Effector memory CD4-positive, alpha-beta T cell (primary cell): ENCODE data around the gene MEGF8.

ENCODE experiments used
- DNase-seq, 3 donors: peaks; one replicate each; pipeline ENCODE4 v3.0.0-alpha.2; 2020
- H3K27ac ChIP-seq: 2 replicates; pipeline ENCODE4 v1.7.0; 2013; ENCODE audit warnings: mild to moderate bottlenecking, low read length, moderate library complexity; ENCODE audit not compliant: insufficient read depth, poor library complexity, severe bottlenecking
- H3K27me3 ChIP-seq: replicated peaks from 2 replicates; pipeline ENCODE4 v1.7.0; 2013; ENCODE audit warnings: mild to moderate bottlenecking, low read length; ENCODE audit not compliant: insufficient read depth, control insufficient read depth, poor library complexity, severe bottlenecking
- H3K36me3 ChIP-seq: 2 replicates; pipeline ENCODE4 v1.7.0; 2013; ENCODE audit warnings: mild to moderate bottlenecking, low read length, moderate library complexity; ENCODE audit not compliant: control insufficient read depth, insufficient read depth
- H3K4me1 ChIP-seq: 2 replicates; pipeline ENCODE4 v1.7.0; 2013; ENCODE audit warnings: low read length, mild to moderate bottlenecking; ENCODE audit not compliant: control insufficient read depth, insufficient read depth, poor library complexity, severe bottlenecking
- H3K4me3 ChIP-seq: 2 replicates; pipeline ENCODE4 v1.7.0; 2013; ENCODE audit warnings: low read length, low read depth, mild to moderate bottlenecking; ENCODE audit not compliant: insufficient read depth, poor library complexity, severe bottlenecking
- H3K9me3 ChIP-seq: 2 replicates; pipeline ENCODE4 v1.7.0; 2013; ENCODE audit warnings: mild to moderate bottlenecking, low read length, moderate library complexity; ENCODE audit not compliant: control insufficient read depth
- total RNA-seq, 3 donors: gene quantifications; one replicate each; lab custom pipeline; 2026; lab: John Stamatoyannopoulos, UW

The MEGF8 gene, protein sequence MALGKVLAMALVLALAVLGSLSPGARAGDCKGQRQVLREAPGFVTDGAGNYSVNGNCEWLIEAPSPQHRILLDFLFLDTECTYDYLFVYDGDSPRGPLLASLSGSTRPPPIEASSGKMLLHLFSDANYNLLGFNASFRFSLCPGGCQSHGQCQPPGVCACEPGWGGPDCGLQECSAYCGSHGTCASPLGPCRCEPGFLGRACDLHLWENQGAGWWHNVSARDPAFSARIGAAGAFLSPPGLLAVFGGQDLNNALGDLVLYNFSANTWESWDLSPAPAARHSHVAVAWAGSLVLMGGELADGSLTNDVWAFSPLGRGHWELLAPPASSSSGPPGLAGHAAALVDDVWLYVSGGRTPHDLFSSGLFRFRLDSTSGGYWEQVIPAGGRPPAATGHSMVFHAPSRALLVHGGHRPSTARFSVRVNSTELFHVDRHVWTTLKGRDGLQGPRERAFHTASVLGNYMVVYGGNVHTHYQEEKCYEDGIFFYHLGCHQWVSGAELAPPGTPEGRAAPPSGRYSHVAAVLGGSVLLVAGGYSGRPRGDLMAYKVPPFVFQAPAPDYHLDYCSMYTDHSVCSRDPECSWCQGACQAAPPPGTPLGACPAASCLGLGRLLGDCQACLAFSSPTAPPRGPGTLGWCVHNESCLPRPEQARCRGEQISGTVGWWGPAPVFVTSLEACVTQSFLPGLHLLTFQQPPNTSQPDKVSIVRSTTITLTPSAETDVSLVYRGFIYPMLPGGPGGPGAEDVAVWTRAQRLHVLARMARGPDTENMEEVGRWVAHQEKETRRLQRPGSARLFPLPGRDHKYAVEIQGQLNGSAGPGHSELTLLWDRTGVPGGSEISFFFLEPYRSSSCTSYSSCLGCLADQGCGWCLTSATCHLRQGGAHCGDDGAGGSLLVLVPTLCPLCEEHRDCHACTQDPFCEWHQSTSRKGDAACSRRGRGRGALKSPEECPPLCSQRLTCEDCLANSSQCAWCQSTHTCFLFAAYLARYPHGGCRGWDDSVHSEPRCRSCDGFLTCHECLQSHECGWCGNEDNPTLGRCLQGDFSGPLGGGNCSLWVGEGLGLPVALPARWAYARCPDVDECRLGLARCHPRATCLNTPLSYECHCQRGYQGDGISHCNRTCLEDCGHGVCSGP (N-terminal part only)
- 20.4 to 27.5 (median 25.4) reads per million in 3 donors for total RNA-seq

DNA sequence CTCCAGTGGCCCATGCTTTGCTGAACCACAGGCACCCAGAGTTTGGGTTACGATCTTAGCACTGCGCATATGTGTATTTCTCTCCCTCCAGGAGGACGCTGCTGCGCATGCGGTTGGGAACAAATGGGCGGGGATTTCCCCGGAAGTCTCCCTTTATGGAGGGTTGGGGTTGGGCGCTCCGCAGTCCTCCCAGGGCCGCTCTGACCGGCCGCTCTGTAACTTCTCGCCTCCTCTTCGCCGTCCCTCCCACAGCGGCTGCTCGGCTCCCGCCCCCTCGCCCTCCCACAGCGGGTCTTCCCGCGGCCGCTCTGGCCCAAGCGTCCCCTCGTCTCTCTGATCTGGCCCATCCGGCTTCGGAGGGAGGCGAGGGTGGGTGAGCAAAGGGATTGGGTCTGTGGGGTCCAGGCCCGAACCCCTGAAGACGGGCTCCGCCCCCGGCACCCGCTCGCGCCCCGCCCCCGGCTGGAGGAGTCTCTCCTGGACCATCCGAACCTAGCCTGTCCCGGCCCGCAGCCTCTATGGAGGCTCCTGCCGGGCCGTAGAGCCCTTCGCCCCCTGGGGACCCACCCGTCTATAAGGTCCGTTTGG is at the start of gene MEGF8:
Gene MEGF8, plus strand, starts transcription at position 328 of the 588 bp plus-strand sequence. CDS start 609 bp downstream, outside the sequence.
- Histone ChIP-seq H3K4me1 (peaks cover 15% of the 10 kb centered on the region), H3K4me3 (peak within 1 kb of the TSS; percentile 74)

DNA sequence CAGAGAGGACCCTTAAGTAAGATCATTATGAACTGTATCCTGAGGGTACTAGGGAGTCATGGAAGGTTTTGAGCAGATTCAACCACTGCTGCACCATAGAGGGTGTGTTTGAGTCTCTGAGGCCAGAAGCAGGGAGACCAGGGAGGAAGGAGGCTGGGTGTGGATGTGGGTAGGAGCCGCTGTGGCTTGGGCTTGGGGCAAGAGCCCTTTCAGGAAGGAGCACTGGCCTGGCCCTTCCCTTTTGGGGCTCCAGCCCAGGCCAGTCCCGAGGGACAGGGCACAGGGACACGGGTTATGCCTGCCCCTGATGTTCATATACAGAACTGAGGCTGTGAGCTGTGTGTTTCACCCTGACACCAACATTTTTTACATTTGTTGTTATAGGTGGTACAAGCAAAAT is 49.2 kb upstream of the MEGF8 start:
- no peak for DNase-seq
- peaks cover 32% of the 10 kb centered on the region for H3K36me3 ChIP-seq
- peaks cover 23% of the 10 kb centered on the region for H3K4me1 ChIP-seq
- no peaks in the 10 kb centered on the region for H3K9me3 ChIP-seq
- H3K27me3 ChIP-seq = no peaks in the 10 kb centered on the region
- H3K27ac ChIP-seq = no peak overlapping the region
- no peak overlapping the region for H3K4me3 ChIP-seq

More for the DNA sequence above, at the start of gene MEGF8:
- Histone ChIP-seq H3K9me3 (no peaks in the 10 kb centered on the region), H3K36me3 (no peaks in the 10 kb centered on the region), H3K27ac (peak within 1 kb of the TSS; percentile 71), H3K27me3 (peaks cover 10% of the 10 kb centered on the region)
- peak; percentile 96 to 97 (median 97) for DNase-seq

DNA sequence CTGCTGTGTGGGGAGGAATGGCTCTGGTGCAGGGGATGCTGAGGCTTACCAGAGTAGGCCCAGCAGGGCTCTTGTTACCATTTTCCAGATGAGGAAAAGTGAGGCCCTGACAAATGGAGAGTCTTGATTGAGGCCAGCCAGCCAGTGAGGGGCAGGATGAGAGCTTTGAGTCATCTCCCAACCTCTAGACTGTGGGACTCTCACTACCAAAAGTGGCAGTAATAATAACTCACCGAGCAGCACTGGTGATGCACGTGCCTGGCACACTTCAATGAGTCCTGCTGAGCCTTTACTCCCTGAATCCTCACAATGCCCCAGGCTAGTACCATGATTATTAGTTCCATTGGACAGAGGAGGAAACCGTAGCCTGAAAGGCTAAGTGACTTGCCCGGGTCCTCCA is 48.6 kb upstream of the MEGF8 start:
- H3K36me3 ChIP-seq = peaks cover 31% of the 10 kb centered on the region
- H3K4me1 ChIP-seq = peaks cover 27% of the 10 kb centered on the region

DNA sequence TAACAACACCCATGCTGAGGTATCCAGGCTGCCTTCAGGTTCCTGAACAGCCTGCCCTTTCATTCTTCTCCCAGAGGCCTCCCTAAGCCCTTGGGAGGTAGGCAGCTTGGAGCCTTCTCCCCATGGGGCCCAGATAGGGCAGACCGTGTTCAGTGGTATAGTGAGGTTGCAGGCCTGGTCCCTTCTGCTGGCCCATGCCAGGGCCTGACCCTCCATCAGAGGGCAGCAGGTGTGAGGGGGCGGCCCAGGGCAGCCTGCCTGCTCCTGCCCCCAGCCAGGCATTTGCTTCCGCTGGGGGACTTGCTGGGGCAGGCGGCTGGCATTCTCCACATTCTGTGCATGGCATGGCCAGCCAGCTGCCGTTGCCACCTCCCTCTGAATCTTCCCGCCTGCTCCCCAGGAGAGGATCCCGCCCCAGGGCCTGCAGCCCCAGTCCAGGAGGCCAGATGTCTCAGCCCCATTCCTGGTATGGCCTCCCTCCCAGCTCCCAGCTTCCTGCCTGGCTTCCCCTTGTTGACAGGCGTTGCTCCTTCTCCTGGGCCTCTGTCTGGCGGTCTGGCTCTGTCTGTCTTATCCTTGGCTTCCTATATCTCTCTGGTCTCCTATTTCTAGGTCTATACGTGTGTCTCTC is 47.5 kb upstream of the MEGF8 start:
- Histone ChIP-seq H3K4me1 (peaks cover 38% of the 10 kb centered on the region), H3K27me3 (no peaks in the 10 kb centered on the region), H3K36me3 (peaks cover 20% of the 10 kb centered on the region), H3K27ac (peak overlapping the region; percentile 1), H3K9me3 (no peaks in the 10 kb centered on the region), H3K4me3 (no peak overlapping the region)
- DNase-seq = no peak

More for the DNA sequence above, 48.6 kb upstream of the MEGF8 start:
- Histone ChIP-seq H3K9me3 (no peaks in the 10 kb centered on the region), H3K27me3 (no peaks in the 10 kb centered on the region), H3K4me3 (no peak overlapping the region), H3K27ac (no peak overlapping the region)
- no peak for DNase-seq

DNA sequence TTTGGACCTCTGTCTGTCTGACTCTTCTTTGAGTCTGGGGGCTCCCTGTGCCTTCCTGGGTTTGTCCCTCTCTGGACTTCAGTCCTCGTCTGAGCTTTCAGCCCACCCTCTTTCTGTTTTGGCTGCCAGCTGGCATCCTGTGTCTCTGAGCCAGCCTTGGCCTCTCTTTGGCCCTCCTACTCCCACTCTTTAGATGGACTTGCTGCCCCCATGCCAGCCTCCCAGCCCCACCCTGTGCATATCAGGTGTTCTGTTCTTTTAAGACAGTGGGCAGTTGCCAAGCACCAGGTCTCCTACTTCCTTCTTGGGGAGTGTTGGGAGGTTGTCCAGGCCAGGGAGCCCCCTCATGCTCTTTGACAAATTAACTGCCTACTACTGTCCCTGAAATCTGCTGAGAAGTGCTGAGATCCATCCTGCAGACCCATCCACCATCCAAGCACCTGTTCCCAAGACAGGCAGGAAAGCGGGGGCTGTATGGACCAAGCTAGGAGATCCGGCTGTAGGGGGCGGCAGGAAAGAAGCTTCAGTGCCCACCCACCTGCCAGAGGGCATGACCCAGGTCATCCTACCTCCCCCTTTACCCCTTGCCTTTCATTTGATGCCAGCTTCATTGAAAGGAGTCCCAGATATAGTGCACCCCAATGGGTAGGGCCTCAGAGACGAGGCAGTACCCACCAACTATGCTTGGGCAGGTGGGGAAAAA is 46.8 kb upstream of the MEGF8 start:
- Histone ChIP-seq H3K27ac (no peak overlapping the region), H3K4me1 (peaks cover 42% of the 10 kb centered on the region), H3K4me3 (no peak overlapping the region), H3K36me3 (peaks cover 13% of the 10 kb centered on the region), H3K27me3 (no peaks in the 10 kb centered on the region), H3K9me3 (no peaks in the 10 kb centered on the region)
- no peak for DNase-seq

DNA sequence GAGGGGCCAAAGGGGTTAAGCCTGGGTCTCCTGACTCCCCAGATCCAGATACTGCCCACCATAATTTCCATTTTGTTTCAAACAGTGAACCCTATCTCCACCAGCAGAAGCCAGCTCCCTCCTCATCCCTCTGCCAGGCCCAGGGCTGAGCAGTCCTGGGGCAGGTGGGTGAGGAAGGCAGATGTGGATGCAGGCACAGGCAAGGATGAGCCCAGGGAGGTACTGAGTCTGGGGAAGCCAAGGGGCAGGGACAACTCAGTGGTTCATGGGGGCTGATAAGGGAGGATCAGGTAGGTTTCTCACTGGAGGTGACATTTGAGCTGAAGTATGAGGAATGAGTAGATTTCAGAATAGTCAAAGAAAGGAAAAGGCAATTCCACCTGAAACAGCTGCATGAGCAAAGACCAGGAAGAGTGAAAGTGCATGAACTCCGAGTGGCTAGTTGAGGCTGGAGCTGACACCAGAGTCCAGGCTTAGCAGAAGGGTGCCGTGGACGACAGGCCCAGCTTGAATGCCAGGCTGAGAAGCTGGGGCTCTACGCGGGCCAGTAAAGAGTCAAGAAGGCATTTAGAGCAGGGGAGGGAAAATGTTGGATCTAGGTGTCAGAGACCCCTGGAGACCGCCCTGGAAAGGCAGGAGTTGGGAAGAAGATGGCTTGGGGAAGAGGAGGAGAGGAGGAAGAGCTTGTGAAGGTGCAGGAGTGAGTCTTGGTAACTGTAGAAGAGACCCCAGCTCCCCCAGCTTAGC is 46.1 kb upstream of the MEGF8 start:
- Histone ChIP-seq H3K4me1 (peaks cover 42% of the 10 kb centered on the region), H3K4me3 (peak overlapping the region; percentile 85), H3K36me3 (peaks cover 6% of the 10 kb centered on the region), H3K9me3 (no peaks in the 10 kb centered on the region), H3K27me3 (no peaks in the 10 kb centered on the region), H3K27ac (peak overlapping the region; percentile 75)
- DNase-seq = no peak

DNA sequence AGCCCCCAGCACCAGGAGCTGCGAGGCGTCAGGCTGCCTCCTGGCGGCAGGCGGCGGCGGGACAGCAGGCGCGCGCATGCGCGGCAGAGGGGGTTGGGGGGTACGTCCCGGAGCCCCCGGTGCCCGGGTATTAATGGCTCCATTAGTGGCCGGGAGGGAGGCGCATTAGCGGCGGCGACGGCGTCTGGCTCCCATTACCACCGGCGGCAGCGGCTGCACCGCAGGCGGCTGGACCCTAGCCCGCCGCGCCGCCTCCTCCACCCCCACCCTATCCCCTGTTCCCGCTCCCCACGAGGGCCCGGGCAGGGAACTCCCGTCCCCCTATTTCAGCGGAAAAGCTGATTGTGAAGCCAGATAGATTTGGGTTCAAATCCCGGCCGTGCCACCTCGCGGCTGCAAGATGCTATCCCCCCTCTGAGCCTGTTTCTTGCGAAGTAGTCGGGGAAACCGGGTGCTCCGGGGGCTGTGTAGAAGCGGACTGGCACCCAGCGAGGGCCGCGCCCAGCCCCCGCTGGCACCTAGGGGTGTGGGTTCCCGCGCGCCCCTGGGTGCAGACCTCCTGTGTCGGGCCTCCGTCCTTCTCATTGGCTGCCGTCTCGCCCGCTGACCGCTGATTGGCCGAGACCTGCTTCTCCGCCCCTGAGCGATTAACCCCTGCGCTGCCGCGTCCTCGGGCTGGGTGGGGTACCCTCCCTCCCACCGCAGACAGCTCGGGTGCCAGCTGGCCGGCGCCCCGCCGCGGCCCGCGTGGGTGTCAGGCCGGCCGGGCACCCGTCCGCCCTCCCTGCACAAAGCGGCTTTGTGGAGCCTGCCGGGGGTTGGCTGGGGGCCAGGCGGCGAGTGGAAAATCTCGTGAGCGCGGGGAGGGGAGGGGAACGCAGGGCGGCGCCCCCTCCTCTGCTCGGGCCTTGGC is 45.3 kb upstream of the MEGF8 start:
- H3K4me3 ChIP-seq = peak overlapping the region; percentile 85
- H3K36me3 ChIP-seq = no peaks in the 10 kb centered on the region
- DNase-seq = peak; percentile 78 to 82 (median 80)
- no peaks in the 10 kb centered on the region for H3K9me3 ChIP-seq
- H3K4me1 ChIP-seq = peaks cover 42% of the 10 kb centered on the region
- H3K27ac ChIP-seq = peak overlapping the region; percentile 75
- no peaks in the 10 kb centered on the region for H3K27me3 ChIP-seq

DNA sequence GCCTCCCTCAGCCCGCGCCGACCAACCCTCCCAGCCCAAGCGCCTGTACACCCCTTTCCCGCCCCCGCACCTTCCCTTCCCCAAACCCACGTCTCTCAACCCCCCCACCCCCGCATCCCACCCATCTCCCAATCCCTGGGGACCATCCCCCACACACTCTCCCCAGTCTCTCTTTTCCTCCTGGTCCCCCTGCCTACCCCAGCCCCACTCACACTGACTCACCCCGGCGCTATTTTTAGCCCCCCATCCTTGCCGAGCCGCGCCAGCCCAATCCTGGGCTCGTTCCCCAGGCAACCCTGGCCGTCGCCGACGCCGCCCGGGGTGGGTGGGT is 44.7 kb upstream of the MEGF8 start:
- H3K4me1 ChIP-seq = peaks cover 48% of the 10 kb centered on the region
- no peaks in the 10 kb centered on the region for H3K9me3 ChIP-seq
- peak overlapping the region; percentile 75 for H3K27ac ChIP-seq
- peak overlapping the region; percentile 85 for H3K4me3 ChIP-seq
- no peaks in the 10 kb centered on the region for H3K27me3 ChIP-seq
- H3K36me3 ChIP-seq = no peaks in the 10 kb centered on the region
- no peak for DNase-seq
